SU-DHL-6 (cell line): ENCODE data around the gene GRM1.

Experiments used
- H2AFZ ChIP-seq: fragments of 200-600 bp; sonication (generic); 2 replicates; pipeline ENCODE4 v1.6.1; 2014; ENCODE audit warnings: low read depth, mild to moderate bottlenecking, moderate library complexity, mixed read lengths, antibody characterized with exemption, low read length; ENCODE audit not compliant: severe bottlenecking
- H3F3A ChIP-seq: fragments of 200-600 bp; shearing (Covaris generic); 2 replicates; pipeline ENCODE4 v1.6.0; 2016; ENCODE audit warnings: antibody characterized with exemption, mild to moderate bottlenecking; ENCODE audit not compliant: insufficient read depth
- H3K27ac ChIP-seq: fragments of 200-600 bp; sonication (generic); 2 replicates; pipeline ENCODE4 v1.5.1; 2016; ENCODE audit warnings: low read depth, mild to moderate bottlenecking, low read length, moderate library complexity, mixed read lengths
- H3K27me3 ChIP-seq: fragments of 200-600 bp; sonication (generic), shearing (Covaris generic); 2 replicates; pipeline ENCODE4 v1.6.0; 2014; ENCODE audit warnings: mild to moderate bottlenecking, low read length
- H3K36me3 ChIP-seq: fragments of 200-600 bp; sonication (generic); 2 replicates; pipeline ENCODE4 v1.6.1; 2014; ENCODE audit warnings: mild to moderate bottlenecking, low read length, mixed read lengths
- H3K4me2 ChIP-seq: fragments of 300-600, 200-600 bp; shearing (Covaris generic), sonication (generic); 2 replicates; pipeline ENCODE4 v1.6.0; 2014; ENCODE audit warnings: low read length, low read depth, mild to moderate bottlenecking; ENCODE audit not compliant: poor library complexity, severe bottlenecking
- H3K4me3 ChIP-seq: fragments of 200-600 bp; sonication (generic); 2 replicates; pipeline ENCODE4 v1.5.1; 2014; ENCODE audit warnings: antibody characterized with exemption, low read length, mild to moderate bottlenecking, mixed read lengths; ENCODE audit not compliant: insufficient read depth, poor library complexity, severe bottlenecking
- H3K79me2 ChIP-seq: fragments of 200-600 bp; sonication (generic); 2 replicates; pipeline ENCODE4 v1.6.1; 2014; ENCODE audit warnings: mild to moderate bottlenecking, low read length, moderate library complexity; ENCODE audit not compliant: insufficient read depth
- H3K9ac ChIP-seq: fragments of 200-600 bp; sonication (generic); 2 replicates; pipeline ENCODE4 v1.7.0; 2014; ENCODE audit warnings: mild to moderate bottlenecking, low read length
- H3K9me2 ChIP-seq: fragments of 200-600 bp; sonication (generic); replicated peaks from 2 replicates; pipeline ENCODE4 v1.6.1; 2014; ENCODE audit warnings: low read length; ENCODE audit not compliant: insufficient read depth
- H3K9me3 ChIP-seq: fragments of 200-600 bp; sonication (generic); 2 replicates; pipeline ENCODE4 v1.6.1; 2014; ENCODE audit warnings: low read length, mixed read lengths; ENCODE audit not compliant: insufficient read depth
- H4K20me1 ChIP-seq: fragments of 200-600 bp; sonication (generic); 2 replicates; pipeline ENCODE4 v1.6.1; 2014; ENCODE audit warnings: low read depth, mild to moderate bottlenecking, antibody characterized with exemption, low read length, moderate library complexity, mixed read lengths
- EZH2phosphoT487 ChIP-seq: fragments of 200-600 bp; sonication (generic), shearing (Covaris generic); conservative IDR thresholded peaks from 2 replicates; pipeline ENCODE4 v1.6.1; 2018; ENCODE audit warnings: mild to moderate bottlenecking, antibody characterized with exemption, low read length, moderate library complexity, mixed read lengths
- TF ChIP-seq, protein P1 (sequence below): fragments of 200-600 bp; sonication (generic); IDR thresholded peaks from one replicate; pipeline ENCODE4 v1.5.1; 2017; ENCODE audit warnings: antibody characterized with exemption, mild to moderate bottlenecking, low read length, moderate library complexity; ENCODE audit not compliant: insufficient read depth, poor library complexity, severe bottlenecking

The GRM1 gene

DNA sequence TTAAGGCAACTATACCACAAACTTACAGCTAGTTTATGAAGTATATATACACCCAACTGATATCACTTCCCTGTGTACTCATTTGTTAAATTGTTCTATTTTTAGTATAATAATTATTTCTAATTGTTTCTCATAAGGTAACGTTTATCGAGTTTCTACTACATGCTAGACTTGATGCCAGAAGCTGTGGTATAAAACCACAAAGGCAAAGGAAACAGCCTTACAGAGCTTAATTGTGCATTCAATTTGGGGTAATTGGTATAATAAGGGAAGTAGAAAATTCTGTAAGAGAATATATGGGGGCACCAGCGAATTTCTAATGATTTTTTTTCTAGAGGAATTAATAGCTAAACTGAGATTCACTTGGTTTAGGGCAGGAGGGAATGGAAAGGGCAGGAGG is 183.9 kb downstream of the GRM1 start:
- H2AFZ ChIP-seq: no peak overlapping the region
- H3K79me2 ChIP-seq: no peaks in the 10 kb centered on the region
- H3K4me3 ChIP-seq: no peak overlapping the region
- no peak for TF ChIP-seq EZH2phosphoT487
- TF ChIP-seq, protein P1, sequence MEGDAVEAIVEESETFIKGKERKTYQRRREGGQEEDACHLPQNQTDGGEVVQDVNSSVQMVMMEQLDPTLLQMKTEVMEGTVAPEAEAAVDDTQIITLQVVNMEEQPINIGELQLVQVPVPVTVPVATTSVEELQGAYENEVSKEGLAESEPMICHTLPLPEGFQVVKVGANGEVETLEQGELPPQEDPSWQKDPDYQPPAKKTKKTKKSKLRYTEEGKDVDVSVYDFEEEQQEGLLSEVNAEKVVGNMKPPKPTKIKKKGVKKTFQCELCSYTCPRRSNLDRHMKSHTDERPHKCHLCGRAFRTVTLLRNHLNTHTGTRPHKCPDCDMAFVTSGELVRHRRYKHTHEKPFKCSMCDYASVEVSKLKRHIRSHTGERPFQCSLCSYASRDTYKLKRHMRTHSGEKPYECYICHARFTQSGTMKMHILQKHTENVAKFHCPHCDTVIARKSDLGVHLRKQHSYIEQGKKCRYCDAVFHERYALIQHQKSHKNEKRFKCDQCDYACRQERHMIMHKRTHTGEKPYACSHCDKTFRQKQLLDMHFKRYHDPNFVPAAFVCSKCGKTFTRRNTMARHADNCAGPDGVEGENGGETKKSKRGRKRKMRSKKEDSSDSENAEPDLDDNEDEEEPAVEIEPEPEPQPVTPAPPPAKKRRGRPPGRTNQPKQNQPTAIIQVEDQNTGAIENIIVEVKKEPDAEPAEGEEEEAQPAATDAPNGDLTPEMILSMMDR: no peak
- no peak overlapping the region for H3K27ac ChIP-seq
- H3K9me3 ChIP-seq: no peaks in the 10 kb centered on the region
- no peak overlapping the region for H3K9ac ChIP-seq
- no peaks in the 10 kb centered on the region for H3K9me2 ChIP-seq
- no peaks in the 10 kb centered on the region for H3K27me3 ChIP-seq
- no peaks in the 10 kb centered on the region for H4K20me1 ChIP-seq
- H3K36me3 ChIP-seq: no peaks in the 10 kb centered on the region
- no peak overlapping the region for H3K4me2 ChIP-seq
- no peaks in the 10 kb centered on the region for H3F3A ChIP-seq

DNA sequence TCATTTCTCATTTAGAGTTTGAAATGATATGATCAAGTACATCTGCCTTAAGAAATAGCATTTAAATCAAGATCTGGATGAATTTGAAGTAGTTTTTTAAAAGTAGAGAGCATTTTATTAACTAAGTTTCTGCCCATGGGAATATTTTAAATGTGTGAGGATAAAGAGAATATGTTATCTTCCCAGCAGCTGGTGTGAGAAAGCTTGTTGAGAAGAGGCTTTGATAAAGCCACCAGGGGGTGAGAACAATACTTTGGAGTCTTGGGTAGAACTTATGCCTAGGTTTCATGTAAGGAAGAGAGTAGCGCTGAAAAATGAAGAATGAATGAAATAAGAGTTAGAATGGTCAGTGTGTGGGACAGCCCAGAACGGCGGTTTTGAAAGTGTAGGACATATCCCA is 190.2 kb downstream of the GRM1 start:
- TF ChIP-seq EZH2phosphoT487: no peak
- TF ChIP-seq, protein P1: no peak
- Histone ChIP-seq H4K20me1 (no peaks in the 10 kb centered on the region), H3K4me2 (no peak overlapping the region), H3K36me3 (no peaks in the 10 kb centered on the region), H2AFZ (no peak overlapping the region), H3K27ac (no peak overlapping the region), H3K9ac (no peak overlapping the region), H3K9me2 (no peaks in the 10 kb centered on the region), H3K4me3 (no peak overlapping the region), H3F3A (no peaks in the 10 kb centered on the region), H3K27me3 (no peaks in the 10 kb centered on the region), H3K79me2 (no peaks in the 10 kb centered on the region), H3K9me3 (no peaks in the 10 kb centered on the region)

DNA sequence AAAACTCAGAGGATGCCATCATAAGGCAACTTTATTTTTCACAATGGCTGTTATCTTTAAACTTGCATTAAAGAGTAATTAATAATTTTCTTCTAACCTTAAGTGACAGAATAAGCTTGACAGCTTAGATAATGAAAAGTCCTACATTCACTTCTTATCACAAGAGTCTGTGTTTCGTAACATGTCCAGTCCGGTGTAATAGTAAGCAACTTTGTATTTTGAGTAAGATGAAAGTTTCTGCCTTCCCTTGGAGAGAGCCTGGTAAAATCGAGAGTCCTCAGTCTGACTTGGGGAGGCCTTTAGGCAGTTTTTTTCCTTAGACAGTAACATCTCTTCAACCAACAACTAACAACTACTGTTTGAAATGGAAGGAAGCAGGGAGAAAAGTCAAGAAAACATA is 195.6 kb downstream of the GRM1 start:
- Histone ChIP-seq H2AFZ (no peak overlapping the region), H3K9me2 (no peaks in the 10 kb centered on the region), H3K4me2 (no peak overlapping the region), H3K36me3 (no peaks in the 10 kb centered on the region), H3K4me3 (no peak overlapping the region), H3K27ac (no peak overlapping the region), H4K20me1 (no peaks in the 10 kb centered on the region), H3K79me2 (no peaks in the 10 kb centered on the region), H3K9ac (no peak overlapping the region), H3F3A (no peaks in the 10 kb centered on the region), H3K27me3 (no peaks in the 10 kb centered on the region), H3K9me3 (no peaks in the 10 kb centered on the region)
- no peak for TF ChIP-seq EZH2phosphoT487
- TF ChIP-seq, protein P1: no peak

DNA sequence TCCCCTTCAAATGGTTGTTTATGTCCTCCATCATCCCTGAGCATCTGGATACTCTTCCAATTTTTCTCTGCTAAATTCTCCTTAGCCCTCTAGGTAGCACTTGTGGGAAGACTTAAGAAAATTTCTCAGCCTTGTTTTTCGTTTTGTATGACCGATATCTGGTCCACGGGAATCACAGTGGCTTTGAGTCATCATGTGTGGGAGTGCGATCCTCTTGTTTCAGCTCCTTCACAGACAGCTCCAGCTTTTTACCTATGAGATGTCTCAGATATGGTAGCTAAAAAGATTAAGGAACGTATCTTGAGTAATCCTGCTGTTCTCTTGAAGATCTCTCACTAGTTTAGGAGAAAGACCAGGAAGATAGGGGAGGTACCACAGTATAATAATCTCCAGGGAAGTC is 196.1 kb downstream of the GRM1 start:
- H3K9ac ChIP-seq: no peak overlapping the region
- H3F3A ChIP-seq: no peaks in the 10 kb centered on the region
- H4K20me1 ChIP-seq: no peaks in the 10 kb centered on the region
- no peak overlapping the region for H3K4me2 ChIP-seq
- H3K79me2 ChIP-seq: no peaks in the 10 kb centered on the region
- TF ChIP-seq, protein P1: no peak
- TF ChIP-seq EZH2phosphoT487: no peak
- H3K9me2 ChIP-seq: no peaks in the 10 kb centered on the region
- no peaks in the 10 kb centered on the region for H3K27me3 ChIP-seq
- no peak overlapping the region for H3K27ac ChIP-seq
- H3K9me3 ChIP-seq: no peaks in the 10 kb centered on the region
- H3K4me3 ChIP-seq: no peak overlapping the region
- H3K36me3 ChIP-seq: no peaks in the 10 kb centered on the region
- no peak overlapping the region for H2AFZ ChIP-seq
